SK-MEL-5 (cell line): Measurements from ENCODE around the gene VPS4B. TPM values are rescaled to one million over a fixed set of nuclear protein-coding genes. Genes with fewer than 3 reads are reported as not detected.
"Not testable (repeated sequence)": the region's sequence is repeated elsewhere in the genome, so short reads cannot be mapped to it uniquely, and the experiment has no call there.

Experiments
- DNase-seq: peaks from one replicate; pipeline ENCODE4 v3.0.0-alpha.2; 2016; ENCODE audit warnings: low read depth, low spot score
- in situ Hi-C: cut with HindIII; loops from 2 replicates; pipeline ENCODE4 v1.10.0; 2016; ENCODE audit warnings: low sequenced_read_pairs, high pct_unique_total_duplicates, low pct_unique_long_range_greater_than_20kb
- total RNA-seq: library from RNA; depleted of rRNA; stranded (reverse); fragments of >200 nt; shearing (Covaris generic); gene quantifications from 2 replicates; pipeline ENCODE4 v1.2.3, GENCODE V29; 2014

Gene VPS4B
- total RNA-seq, 1 experiment from 2014 or later = 51.4 TPM

GRCh38 chr18:63382843-63383242, 39.4 kb downstream of the VPS4B start:
- DNase-seq = no peak
- in situ Hi-C loops = no loop called here

- in situ Hi-C loops = no loop called here
- DNase-seq = no peak
Observed at GRCh38 chr18:63379639-63379962, 42.7 kb downstream of the VPS4B start.

- DNase-seq = no peak
- in situ Hi-C loops = no loop called here
Observed at GRCh38 chr18:63378919-63379638, 43.2 kb downstream of the VPS4B start.

- in situ Hi-C loops = no loop called here
- no peak for DNase-seq
Observed at GRCh38 chr18:63377275-63377980, 44.8 kb downstream of the VPS4B start.

GRCh38 chr18:63376538-63376937, 45.7 kb downstream of the VPS4B start:
- no peak for DNase-seq
- in situ Hi-C loops = no loop called here

GRCh38 chr18:63374540-63374939, 47.7 kb downstream of the VPS4B start:
- DNase-seq = no peak
- in situ Hi-C loops = no loop called here

- in situ Hi-C loops = no loop called here
- no peak for DNase-seq
Observed at GRCh38 chr18:63373161-63373560, 49.1 kb downstream of the VPS4B start.

GRCh38 chr18:63368611-63369010, 53.7 kb downstream of the VPS4B start:
- no peak for DNase-seq
- in situ Hi-C loops = no loop called here

- in situ Hi-C loops = no loop called here
- peak; percentile 97 for DNase-seq
Observed at GRCh38 chr18:63367053-63367953, 55.0 kb downstream of the VPS4B start, which contains the start of gene KDSR. Gene KDSR (minus strand): TSS chr18:63367206. CDS start chr18:63367118, 88 bp downstream.

GRCh38 chr18:63366213-63367052, 55.8 kb downstream of the VPS4B start:
- in situ Hi-C loops = no loop called here
- no peak for DNase-seq

GRCh38 chr18:63365876-63366212, 56.4 kb downstream of the VPS4B start:
- DNase-seq = no peak

GRCh38 chr18:63363951-63364350, 58.3 kb downstream of the VPS4B start:
- in situ Hi-C loops = no loop called here
- DNase-seq = no peak

More at GRCh38 chr18:63365876-63366212, 56.4 kb downstream of the VPS4B start:
- in situ Hi-C loops = no loop called here

- DNase-seq, in situ Hi-C loops: not testable (repeated sequence)
Observed at GRCh38 chr18:63363420-63363819, 58.9 kb downstream of the VPS4B start.

GRCh38 chr18:63356272-63356896, 65.9 kb downstream of the VPS4B start:
- in situ Hi-C loops = no loop called here
- DNase-seq = no peak

GRCh38 chr18:63350230-63350629, 72.0 kb downstream of the VPS4B start:
- in situ Hi-C loops = no loop called here

GRCh38 chr18:63348508-63349136, 73.7 kb downstream of the VPS4B start:
- DNase-seq = no peak
- in situ Hi-C loops = loop anchor here (25.0 kb wide), 1 partner anchor 336 kb away; no protein-coding TSS in a partner anchor

More at GRCh38 chr18:63350230-63350629, 72.0 kb downstream of the VPS4B start:
- DNase-seq = no peak
